Measurements from ENCODE around the gene PRKCD.

DNA sequence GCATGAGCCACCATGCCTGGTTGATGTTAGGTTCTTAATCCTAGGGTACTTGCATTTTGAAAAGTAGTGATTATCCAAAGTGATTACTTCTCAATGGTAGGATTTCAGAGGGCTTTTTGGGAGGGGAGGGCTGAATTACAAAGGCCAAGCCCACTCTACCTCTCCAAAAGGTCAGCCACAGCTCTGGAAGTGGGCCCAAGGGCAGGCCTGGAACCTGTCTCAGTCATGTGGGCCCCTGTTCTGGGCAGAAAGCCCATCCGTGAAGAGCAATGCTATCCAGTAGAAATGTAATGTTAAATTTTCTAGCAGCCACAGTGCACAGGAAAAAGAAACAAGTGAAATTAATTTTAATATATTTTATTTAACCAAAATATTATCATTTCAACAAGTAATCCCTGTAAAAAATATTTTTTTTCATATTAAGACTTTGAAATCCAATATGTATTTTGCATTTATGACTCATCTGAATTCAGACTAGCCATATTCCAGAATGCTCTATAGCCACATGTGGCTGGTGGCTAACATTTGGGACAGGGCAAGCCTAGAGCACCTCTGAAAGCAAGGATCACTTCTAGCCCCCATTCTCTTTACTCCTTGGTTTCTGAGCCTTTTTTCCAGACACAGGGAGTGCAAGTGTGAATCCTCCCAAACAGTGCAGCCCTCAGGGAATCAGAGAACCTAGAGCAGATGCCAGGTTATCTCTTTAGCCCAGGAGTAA is 47.6 kb upstream of the PRKCD start:
- no peak for TF ChIP-seq REST (IDR thresholded peaks at IDR 0.05; ENCODE audit: insufficient read depth in 1 of 2, low read depth in 2 of 2, low read length in 2 of 2)
- no peak for TF ChIP-seq SIN3A (IDR thresholded peaks at IDR 0.05; ENCODE audit: borderline replicate concordance, insufficient read depth, low read length)
